HepG2 (cell line): ENCODE data around the gene ATRIP.

Experiments used
- BRD4 ChIP-seq: sonication (generic); formaldehyde crosslinking; IDR thresholded peaks from 2 replicates; pipeline ENCODE4 v1.4.0; 2020; ENCODE audit warnings: missing genetic modification reagents
- RNF2 ChIP-seq: fragments of 450-650 bp; conservative IDR thresholded peaks from 2 replicates; pipeline ENCODE4 v1.6.1; 2016; ENCODE audit warnings: low read depth
- TF ChIP-seq, protein P1 (sequence below): sonication (generic); formaldehyde crosslinking; IDR thresholded peaks from 2 replicates; pipeline ENCODE4 v1.4.0; 2020; ENCODE audit warnings: low read depth, mild to moderate bottlenecking, missing genetic modification reagents

DNA sequence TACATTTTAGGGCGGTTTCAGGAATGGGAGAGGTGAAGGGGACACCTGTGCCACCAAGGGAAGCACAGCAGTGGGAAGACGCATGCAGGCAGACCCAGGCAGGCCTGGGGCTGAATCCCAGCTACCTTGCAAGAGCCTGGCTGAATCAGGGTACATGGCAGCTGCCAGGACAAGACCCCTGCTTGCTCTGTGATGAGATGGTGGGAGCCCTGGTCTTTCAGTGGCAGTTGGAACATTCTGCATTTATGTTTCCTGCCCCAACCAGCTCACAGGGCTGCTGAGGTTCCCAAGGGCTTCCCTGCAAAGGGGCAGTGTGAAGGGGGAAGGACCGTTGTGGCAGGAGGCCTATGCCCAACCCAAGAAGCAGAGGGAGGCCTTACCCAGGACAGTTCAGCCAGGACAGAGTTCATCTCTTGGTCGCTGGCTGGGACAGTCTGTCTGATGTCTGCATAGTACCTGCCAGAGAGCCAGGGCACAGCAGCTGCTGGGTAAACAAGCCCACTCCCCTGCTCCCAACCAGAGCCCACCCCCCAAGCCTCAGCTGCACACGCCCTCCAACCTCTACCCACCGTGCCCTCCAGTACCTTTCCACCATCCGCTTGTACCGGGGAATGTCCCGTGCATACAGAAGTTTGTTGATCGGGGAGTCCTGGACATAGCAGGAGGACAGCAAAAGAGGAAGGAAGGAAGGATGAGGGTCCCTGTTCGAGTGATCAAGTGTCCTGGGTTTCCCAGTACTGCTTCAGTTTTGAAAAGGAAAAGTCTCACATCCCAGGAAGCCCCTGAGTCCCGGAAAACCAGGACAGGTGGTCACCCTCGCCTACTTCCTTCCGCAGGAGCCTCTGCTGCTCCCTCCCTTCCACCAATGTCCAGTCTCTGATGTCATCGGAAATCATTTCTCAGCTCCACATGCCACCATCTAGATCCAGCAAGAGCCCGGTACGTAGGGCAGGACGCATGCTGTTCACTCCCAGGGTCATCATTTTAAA is 39.8 kb upstream of the ATRIP start:
- TF ChIP-seq, protein P1, sequence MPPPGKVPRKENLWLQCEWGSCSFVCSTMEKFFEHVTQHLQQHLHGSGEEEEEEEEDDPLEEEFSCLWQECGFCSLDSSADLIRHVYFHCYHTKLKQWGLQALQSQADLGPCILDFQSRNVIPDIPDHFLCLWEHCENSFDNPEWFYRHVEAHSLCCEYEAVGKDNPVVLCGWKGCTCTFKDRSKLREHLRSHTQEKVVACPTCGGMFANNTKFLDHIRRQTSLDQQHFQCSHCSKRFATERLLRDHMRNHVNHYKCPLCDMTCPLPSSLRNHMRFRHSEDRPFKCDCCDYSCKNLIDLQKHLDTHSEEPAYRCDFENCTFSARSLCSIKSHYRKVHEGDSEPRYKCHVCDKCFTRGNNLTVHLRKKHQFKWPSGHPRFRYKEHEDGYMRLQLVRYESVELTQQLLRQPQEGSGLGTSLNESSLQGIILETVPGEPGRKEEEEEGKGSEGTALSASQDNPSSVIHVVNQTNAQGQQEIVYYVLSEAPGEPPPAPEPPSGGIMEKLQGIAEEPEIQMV (CRISPR knock-in tag): no peak
- TF ChIP-seq BRD4 (CRISPR knock-in tag) (no peak), RNF2 (no peak)
